WTC11 (cell line): ENCODE results near the gene ELFN2. TPM values are rescaled to one million over a fixed set of nuclear protein-coding genes. Genes with fewer than 3 reads are reported as not detected.

ENCODE experiments used
- ATAC-seq: fragments of 200-7000 bp; cut with Tn5 transposase; 2 replicates; pipeline ENCODE4 v1.10.0; 2021; ENCODE audit warnings: mild to moderate bottlenecking, moderate library complexity
- CTCF ChIA-PET: fragments of 300-600 bp; sonication (Branson Sonifier 250); formaldehyde crosslinking; loops from one replicate; lab custom pipeline; 2021; ENCODE audit warnings: antibody characterized with exemption; lab: Charles Lee
- POLR2A ChIA-PET: fragments of 350-600 bp; sonication (Branson Sonifier 250); formaldehyde crosslinking; loops from one replicate; lab custom pipeline; 2021; ENCODE audit warnings: antibody characterized with exemption; lab: Charles Lee
- DNase-seq: peaks from one replicate; pipeline ENCODE4 v3.0.0; 2021; ENCODE audit warnings: low spot score
- H3K27ac Mint-ChIP-seq: 2 replicates; pipeline ENCODE4 v1.8.0; 2021; ENCODE audit warnings: mixed read lengths
- H3K27me3 Mint-ChIP-seq: 2 replicates; pipeline ENCODE4 v1.8.0; 2021; ENCODE audit warnings: low read depth, mild to moderate bottlenecking, moderate library complexity, mixed read lengths
- H3K36me3 Mint-ChIP-seq: 2 replicates; pipeline ENCODE4 v1.8.0; 2021; ENCODE audit warnings: mixed read lengths
- H3K4me1 Mint-ChIP-seq: 2 replicates; pipeline ENCODE4 v1.8.0; 2022; ENCODE audit warnings: mixed read lengths
- H3K4me3 Mint-ChIP-seq: 2 replicates; pipeline ENCODE4 v1.8.0; 2021; ENCODE audit warnings: mild to moderate bottlenecking, moderate library complexity, mixed read lengths
- H3K9me3 Mint-ChIP-seq: 2 replicates; pipeline ENCODE4 v1.8.0; 2021; ENCODE audit warnings: mixed read lengths
- ATF2 ChIP-seq: sonication (generic); formaldehyde crosslinking; IDR thresholded peaks from 2 replicates; pipeline ENCODE4 v1.8.1; 2022; ENCODE audit warnings: low read depth, missing genetic modification reagents, borderline replicate concordance
- ATF3 ChIP-seq: sonication (generic); formaldehyde crosslinking; conservative IDR thresholded peaks from 2 replicates; pipeline ENCODE4 v1.8.1; 2022; ENCODE audit warnings: mild to moderate bottlenecking, missing genetic modification reagents
- ATF6 ChIP-seq: sonication (generic); formaldehyde crosslinking; IDR thresholded peaks from 2 replicates; pipeline ENCODE4 v1.8.1; 2023; ENCODE audit warnings: mild to moderate bottlenecking, missing genetic modification reagents
- CREM ChIP-seq: sonication (generic); formaldehyde crosslinking; IDR thresholded peaks from 2 replicates; pipeline ENCODE4 v1.8.1; 2022; ENCODE audit warnings: mild to moderate bottlenecking, missing genetic modification reagents, moderate library complexity
- E2F5 ChIP-seq: sonication (generic); formaldehyde crosslinking; IDR thresholded peaks from 2 replicates; pipeline ENCODE4 v1.8.1; 2022; ENCODE audit warnings: mild to moderate bottlenecking, moderate library complexity, missing genetic modification reagents
- ERG ChIP-seq: fragments of 250-450 bp; sonication (Bioruptor Pico); IDR thresholded peaks from 2 replicates; pipeline ENCODE4 v1.8.0; 2021; ENCODE audit warnings: mild to moderate bottlenecking
- FOXK1 ChIP-seq: sonication (generic); formaldehyde crosslinking; IDR thresholded peaks from 2 replicates; pipeline ENCODE4 v1.8.0; 2022; ENCODE audit warnings: mild to moderate bottlenecking, moderate library complexity, missing genetic modification reagents
- FOXP4 ChIP-seq: sonication (generic); formaldehyde crosslinking; IDR thresholded peaks from 2 replicates; pipeline ENCODE4 v1.8.0; 2022; ENCODE audit warnings: mild to moderate bottlenecking, missing genetic modification reagents
- GTF2I ChIP-seq: fragments of 250-450 bp; sonication (Bioruptor Pico); conservative IDR thresholded peaks from 2 replicates; pipeline ENCODE4 v1.4.0; 2021; ENCODE audit warnings: mild to moderate bottlenecking
- JAZF1 ChIP-seq: fragments of 250-450 bp; sonication (Bioruptor Pico); IDR thresholded peaks from 2 replicates; pipeline ENCODE4 v1.9.0; 2021; ENCODE audit warnings: moderate library complexity, mild to moderate bottlenecking, inconsistent platforms
- KAT7 ChIP-seq: sonication (generic); formaldehyde crosslinking; IDR thresholded peaks from 2 replicates; pipeline ENCODE4 v1.8.1; 2023; ENCODE audit warnings: missing genetic modification reagents, mild to moderate bottlenecking, borderline replicate concordance
- MAX ChIP-seq: sonication (generic); formaldehyde crosslinking; IDR thresholded peaks from 2 replicates; pipeline ENCODE4 v1.8.0; 2022; ENCODE audit warnings: mild to moderate bottlenecking, missing genetic modification reagents
- MLX ChIP-seq: sonication (generic); formaldehyde crosslinking; IDR thresholded peaks from 2 replicates; pipeline ENCODE4 v1.8.1; 2023; ENCODE audit warnings: mild to moderate bottlenecking, missing genetic modification reagents, moderate library complexity
- MXD4 ChIP-seq: fragments of 250-450 bp; sonication (Bioruptor Pico); IDR thresholded peaks from 2 replicates; pipeline ENCODE4 v1.8.0; 2021; ENCODE audit warnings: mild to moderate bottlenecking, moderate library complexity, borderline replicate concordance
- NFE2L1 ChIP-seq: sonication (generic); formaldehyde crosslinking; IDR thresholded peaks from 2 replicates; pipeline ENCODE4 v1.8.1; 2023; ENCODE audit warnings: missing genetic modification reagents
- PRDM15 ChIP-seq: sonication (generic); formaldehyde crosslinking; IDR thresholded peaks from 2 replicates; pipeline ENCODE4 v1.8.0; 2022; ENCODE audit warnings: missing genetic modification reagents
- SMAD3 ChIP-seq: sonication (generic); formaldehyde crosslinking; IDR thresholded peaks from 2 replicates; pipeline ENCODE4 v1.8.0; 2022; ENCODE audit warnings: missing genetic modification reagents, mild to moderate bottlenecking, borderline replicate concordance
- SP1 ChIP-seq: sonication (generic); formaldehyde crosslinking; conservative IDR thresholded peaks from 2 replicates; pipeline ENCODE4 v1.8.1; 2022; ENCODE audit warnings: missing genetic modification reagents
- TCF7 ChIP-seq: sonication (generic); formaldehyde crosslinking; IDR thresholded peaks from 2 replicates; pipeline ENCODE4 v1.8.0; 2022; ENCODE audit warnings: mild to moderate bottlenecking, low read depth, missing genetic modification reagents, moderate library complexity
- ZNF219 ChIP-seq: sonication (generic); formaldehyde crosslinking; IDR thresholded peaks from 2 replicates; pipeline ENCODE4 v1.8.0; 2023; ENCODE audit warnings: missing genetic modification reagents, mild to moderate bottlenecking, borderline replicate concordance
- ZNF232 ChIP-seq: sonication (generic); formaldehyde crosslinking; IDR thresholded peaks from 2 replicates; pipeline ENCODE4 v1.8.0; 2022; ENCODE audit warnings: mild to moderate bottlenecking, missing genetic modification reagents
- total RNA-seq: library from RNA; stranded (reverse); gene quantifications from 3 replicates; pipeline ENCODE4 v1.2.3, GENCODE V29; 2021

ELFN2 gene
- total RNA-seq, 1 experiment from 2014 or later = 0.87 TPM

GRCh38 chr22:37373451-37373850 is 53.8 kb downstream of the ELFN2 start (continued):
- TF ChIP-seq MAX (no peak), JAZF1 (CRISPR knock-in tag) (no peak), NFE2L1 (CRISPR knock-in tag) (no peak), ATF2 (CRISPR knock-in tag) (no peak), ZNF232 (CRISPR knock-in tag) (no peak), PRDM15 (CRISPR knock-in tag) (no peak), CREM (CRISPR knock-in tag) (no peak), MXD4 (no peak), TCF7 (CRISPR knock-in tag) (no peak), ATF6 (CRISPR knock-in tag) (no peak), ERG (CRISPR knock-in tag) (no peak)

GRCh38 chr22:37371911-37372310 is 55.4 kb downstream of the ELFN2 start:
- CTCF ChIA-PET = interaction anchor here (0.9 kb wide), 1 partner anchor 101 kb away, joined by 3 read pairs; no protein-coding TSS in a partner anchor
- H3K36me3 Mint-ChIP-seq = no peaks in the 10 kb centered on the region
- no peak overlapping the region for H3K4me3 Mint-ChIP-seq
- peaks cover 16% of the 10 kb centered on the region for H3K4me1 Mint-ChIP-seq
- no peak overlapping the region for H3K27ac Mint-ChIP-seq
- POLR2A ChIA-PET = no interaction called here
- TF ChIP-seq SMAD3 (CRISPR knock-in tag) = no peak
- TF ChIP-seq NFE2L1 (CRISPR knock-in tag) = no peak
- TF ChIP-seq E2F5 (CRISPR knock-in tag) = no peak
- TF ChIP-seq ZNF219 (CRISPR knock-in tag) = no peak
- no peak for TF ChIP-seq MLX (CRISPR knock-in tag)
- TF ChIP-seq GTF2I (CRISPR knock-in tag) = no peak
- TF ChIP-seq SP1 (CRISPR knock-in tag) = no peak
- no peak for TF ChIP-seq KAT7
- TF ChIP-seq FOXP4 (CRISPR knock-in tag) = no peak
- no peak for TF ChIP-seq ATF2 (CRISPR knock-in tag)
- no peak for TF ChIP-seq MAX
- TF ChIP-seq ATF3 (CRISPR knock-in tag) = no peak
- no peak for TF ChIP-seq FOXK1 (CRISPR knock-in tag)
- TF ChIP-seq JAZF1 (CRISPR knock-in tag) = no peak
- TF ChIP-seq TCF7 (CRISPR knock-in tag) = no peak
- TF ChIP-seq, all 79 proteins: peak for 0
- ATAC-seq (no peak), DNase-seq (no peak)
- Mint-ChIP-seq H3K9me3 (no peaks in the 10 kb centered on the region), H3K27me3 (no peaks in the 10 kb centered on the region)
